ENCODE results near the gene CTCFL. TPM values are rescaled to one million over a fixed set of nuclear protein-coding genes. Genes with fewer than 3 reads are reported as not detected.

The CTCFL gene
- total and polyA plus RNA-seq, 2 donors (not counting 1 experiment from before 2014, with no cell fraction given), result not detected

GRCh38 chr20:57451795-57452661 is 72.9 kb downstream of the CTCFL start:
- no peaks in the 10 kb centered on the region for H4K20me1 ChIP-seq (ENCODE audit: control insufficient read depth, extremely low read depth, insufficient read depth, low read length)
- no peak for DNase-seq (ENCODE audit: low read depth in 2 of 2)
- no peak overlapping the region for H2AFZ ChIP-seq (ENCODE audit: low read length)
- no peak overlapping the region for H3K4me2 ChIP-seq (ENCODE audit: extremely low read depth, insufficient read depth, low read length)
- H3K9ac ChIP-seq (ENCODE audit: insufficient read depth, low read length), result no peak overlapping the region
- H3K79me2 ChIP-seq (ENCODE audit: control insufficient read depth, insufficient read depth, low read length), result no peaks in the 10 kb centered on the region
- no peaks in the 10 kb centered on the region for H3K36me3 ChIP-seq (ENCODE audit: control insufficient read depth, insufficient read depth, low read length)
- H3K27me3 ChIP-seq (ENCODE audit: control insufficient read depth, insufficient read depth, low read length), result no peaks in the 10 kb centered on the region
- TF ChIP-seq CTCF (conservative IDR thresholded peaks at IDR 0.05 in 1 of 2, IDR thresholded peaks at IDR 0.05 in 1 of 2; ENCODE audit: low read depth in 1 of 2, low read length in 2 of 2), result no peak
- no peak for TF ChIP-seq EZH2 (IDR thresholded peaks at IDR 0.05; ENCODE audit: low read length, missing control alignments)
- H3K27ac ChIP-seq (ENCODE audit: insufficient read depth, low read length), result no peak overlapping the region
- no peaks in the 10 kb centered on the region for H3K9me3 ChIP-seq (ENCODE audit: control insufficient read depth, insufficient read depth, low read depth, low read length)
- H3K4me1 ChIP-seq (ENCODE audit: control insufficient read depth, extremely low read depth, insufficient read depth, low read length), result no peaks in the 10 kb centered on the region
- no peak overlapping the region for H3K4me3 ChIP-seq (replicated peaks in 1 of 4; ENCODE audit: control extremely low read depth in 1 of 4, insufficient read depth in 1 of 4, low read depth in 3 of 4, low read length in 4 of 4)

GRCh38 chr20:57451431-57451794 is 73.5 kb downstream of the CTCFL start:
- Histone ChIP-seq H2AFZ (ENCODE audit: low read length) (no peak overlapping the region), H3K4me3 (replicated peaks in 1 of 4; ENCODE audit: control extremely low read depth in 1 of 4, insufficient read depth in 1 of 4, low read depth in 3 of 4, low read length in 4 of 4) (no peak overlapping the region), H3K9me3 (ENCODE audit: control insufficient read depth, insufficient read depth, low read depth, low read length) (no peaks in the 10 kb centered on the region), H4K20me1 (ENCODE audit: control insufficient read depth, extremely low read depth, insufficient read depth, low read length) (no peaks in the 10 kb centered on the region), H3K9ac (ENCODE audit: insufficient read depth, low read length) (no peak overlapping the region), H3K36me3 (ENCODE audit: control insufficient read depth, insufficient read depth, low read length) (no peaks in the 10 kb centered on the region), H3K4me1 (ENCODE audit: control insufficient read depth, extremely low read depth, insufficient read depth, low read length) (no peaks in the 10 kb centered on the region), H3K79me2 (ENCODE audit: control insufficient read depth, insufficient read depth, low read length) (no peaks in the 10 kb centered on the region), H3K27ac (ENCODE audit: insufficient read depth, low read length) (no peak overlapping the region), H3K4me2 (ENCODE audit: extremely low read depth, insufficient read depth, low read length) (no peak overlapping the region), H3K27me3 (ENCODE audit: control insufficient read depth, insufficient read depth, low read length) (no peaks in the 10 kb centered on the region)
- TF ChIP-seq EZH2 (IDR thresholded peaks at IDR 0.05; ENCODE audit: low read length, missing control alignments), result no peak
- TF ChIP-seq CTCF (conservative IDR thresholded peaks at IDR 0.05 in 1 of 2, IDR thresholded peaks at IDR 0.05 in 1 of 2; ENCODE audit: low read depth in 1 of 2, low read length in 2 of 2), result no peak
- no peak for DNase-seq (ENCODE audit: low read depth in 2 of 2)

GRCh38 chr20:57450931-57451330 is 74.0 kb downstream of the CTCFL start:
- H3K27ac ChIP-seq (ENCODE audit: insufficient read depth, low read length), result no peak overlapping the region
- H4K20me1 ChIP-seq (ENCODE audit: control insufficient read depth, extremely low read depth, insufficient read depth, low read length), result no peaks in the 10 kb centered on the region
- H3K4me2 ChIP-seq (ENCODE audit: extremely low read depth, insufficient read depth, low read length), result no peak overlapping the region
- no peak overlapping the region for H3K9ac ChIP-seq (ENCODE audit: insufficient read depth, low read length)
- H3K36me3 ChIP-seq (ENCODE audit: control insufficient read depth, insufficient read depth, low read length), result no peaks in the 10 kb centered on the region
- no peaks in the 10 kb centered on the region for H3K27me3 ChIP-seq (ENCODE audit: control insufficient read depth, insufficient read depth, low read length)
- no peak overlapping the region for H2AFZ ChIP-seq (ENCODE audit: low read length)
- H3K4me1 ChIP-seq (ENCODE audit: control insufficient read depth, extremely low read depth, insufficient read depth, low read length), result no peaks in the 10 kb centered on the region
- TF ChIP-seq CTCF (conservative IDR thresholded peaks at IDR 0.05 in 1 of 2, IDR thresholded peaks at IDR 0.05 in 1 of 2; ENCODE audit: low read depth in 1 of 2, low read length in 2 of 2) (no peak), EZH2 (IDR thresholded peaks at IDR 0.05; ENCODE audit: low read length, missing control alignments) (no peak)
- no peaks in the 10 kb centered on the region for H3K9me3 ChIP-seq (ENCODE audit: control insufficient read depth, insufficient read depth, low read depth, low read length)
- H3K4me3 ChIP-seq (replicated peaks in 1 of 4; ENCODE audit: control extremely low read depth in 1 of 4, insufficient read depth in 1 of 4, low read depth in 3 of 4, low read length in 4 of 4), result no peak overlapping the region
- no peaks in the 10 kb centered on the region for H3K79me2 ChIP-seq (ENCODE audit: control insufficient read depth, insufficient read depth, low read length)
- DNase-seq (ENCODE audit: low read depth in 2 of 2), result no peak

Data from fibroblast of lung (primary cell).